Loucy (cell line): ENCODE results near the gene IRF2BP1.
A peak's percentile ranks its signal among the peaks of the same experiment; 100 is the strongest.

Experiments used
- H2AFZ ChIP-seq: fragments of 200-600 bp; sonication (generic); 2 replicates; pipeline ENCODE4 v1.6.0; 2016; ENCODE audit warnings: antibody characterized with exemption, mild to moderate bottlenecking, low read length, moderate library complexity
- H3F3A ChIP-seq: fragments of 200-600 bp; 2 replicates; pipeline ENCODE4 v1.6.0; 2016; ENCODE audit warnings: antibody characterized with exemption, low read depth, mild to moderate bottlenecking
- H3K27me3 ChIP-seq: fragments of 200-600 bp; sonication (generic); 2 replicates; pipeline ENCODE4 v1.6.1; 2014; ENCODE audit warnings: low read length, mild to moderate bottlenecking; ENCODE audit not compliant: insufficient read depth, poor library complexity, severe bottlenecking
- H3K36me3 ChIP-seq: fragments of 200-600 bp; sonication (generic); 2 replicates; pipeline ENCODE4 v1.6.1; 2016; ENCODE audit warnings: low read length; ENCODE audit not compliant: insufficient read depth
- H3K4me1 ChIP-seq: fragments of 200-600 bp; sonication (generic); 2 replicates; pipeline ENCODE4 v1.5.1; 2014; ENCODE audit warnings: low read length, mild to moderate bottlenecking; ENCODE audit not compliant: insufficient read depth, poor library complexity, severe bottlenecking
- H3K4me2 ChIP-seq: fragments of 200-600 bp; sonication (generic); 2 replicates; pipeline ENCODE4 v1.6.0; 2014; ENCODE audit warnings: antibody characterized with exemption, low read length, low read depth, mild to moderate bottlenecking; ENCODE audit not compliant: poor library complexity, severe bottlenecking
- H3K4me3 ChIP-seq: fragments of 200-600 bp; sonication (generic); 2 replicates; pipeline ENCODE4 v1.5.1; 2014; ENCODE audit warnings: low read length, mild to moderate bottlenecking, mixed read lengths; ENCODE audit not compliant: poor library complexity, severe bottlenecking
- H3K79me2 ChIP-seq: fragments of 200-600 bp; sonication (generic); 2 replicates; pipeline ENCODE4 v1.6.1; 2014; ENCODE audit warnings: low read length; ENCODE audit not compliant: insufficient read depth
- H3K9ac ChIP-seq: fragments of 200-600 bp; sonication (generic); 2 replicates; pipeline ENCODE4 v1.6.0; 2014; ENCODE audit warnings: mild to moderate bottlenecking, low read depth, low read length, moderate library complexity; ENCODE audit not compliant: poor library complexity, severe bottlenecking
- H3K9me2 ChIP-seq: fragments of 200-600 bp; sonication (generic); replicated peaks from 2 replicates; pipeline ENCODE4 v1.6.1; 2016; ENCODE audit warnings: low read depth, low read length, mixed read lengths
- H3K9me3 ChIP-seq: fragments of 200-600 bp; sonication (generic); 2 replicates; pipeline ENCODE4 v1.6.1; 2014; ENCODE audit warnings: mild to moderate bottlenecking, antibody characterized with exemption, low read length, low read depth; ENCODE audit not compliant: insufficient read depth
- H4K20me1 ChIP-seq: fragments of 200-600 bp; sonication (generic); 2 replicates; pipeline ENCODE4 v1.6.0; 2014; ENCODE audit warnings: antibody characterized with exemption, low read length, mild to moderate bottlenecking; ENCODE audit not compliant: insufficient read depth, poor library complexity, severe bottlenecking
- CTCF ChIP-seq: fragments of 200-600 bp; sonication (generic); conservative IDR thresholded peaks from 2 replicates; pipeline ENCODE4 v1.5.1; 2014; ENCODE audit warnings: mild to moderate bottlenecking, antibody characterized with exemption, low read length
- EZH2phosphoT487 ChIP-seq: fragments of 200-600 bp; IDR thresholded peaks from 2 replicates; pipeline ENCODE4 v1.6.1; 2018; ENCODE audit warnings: antibody characterized with exemption, mild to moderate bottlenecking, moderate library complexity, borderline replicate concordance

IRF2BP1 gene

GRCh38 chr19:45863840-45864628 lies 21.9 kb downstream of the IRF2BP1 start, which contains the start of gene FOXA3:
Gene FOXA3, plus strand, starts transcription at chr19:45864326. Its CDS starts 131 bp downstream, at chr19:45864457.
- no peak within 1 kb of the TSS for H3K9ac ChIP-seq
- peak within 1 kb of the TSS; percentile 55 for H3K4me3 ChIP-seq
- no peaks in the 10 kb centered on the region for H3K27me3 ChIP-seq
- no peaks in the 10 kb centered on the region for H3F3A ChIP-seq
- peaks cover 13% of the 10 kb centered on the region for H4K20me1 ChIP-seq
- TF ChIP-seq EZH2phosphoT487 = no peak
- peak; percentile 23; the same call in 1 of the 2 replicates for TF ChIP-seq CTCF
- H3K36me3 ChIP-seq = peaks cover 4% of the 10 kb centered on the region; the same call in 1 of the 2 replicates
- no peaks in the 10 kb centered on the region for H3K9me2 ChIP-seq
- H3K79me2 ChIP-seq = peaks cover 34% of the 10 kb centered on the region
- peak within 1 kb of the TSS; percentile 48 for H3K4me2 ChIP-seq
- peak within 1 kb of the TSS; percentile 76 for H2AFZ ChIP-seq
- no peaks in the 10 kb centered on the region for H3K9me3 ChIP-seq
- H3K4me1 ChIP-seq = peaks cover 9% of the 10 kb centered on the region

- peaks cover 13% of the 10 kb centered on the region for H4K20me1 ChIP-seq
- peak overlapping the region; percentile 48 for H3K4me2 ChIP-seq
- H3K9me3 ChIP-seq = no peaks in the 10 kb centered on the region
- H3K36me3 ChIP-seq = peaks cover 4% of the 10 kb centered on the region; the same call in 1 of the 2 replicates
- no peaks in the 10 kb centered on the region for H3F3A ChIP-seq
- peak overlapping the region; percentile 55 for H3K4me3 ChIP-seq
- H3K9ac ChIP-seq = no peak overlapping the region
- H3K27me3 ChIP-seq = no peaks in the 10 kb centered on the region
- peaks cover 9% of the 10 kb centered on the region for H3K4me1 ChIP-seq
- H3K79me2 ChIP-seq = peaks cover 37% of the 10 kb centered on the region
- H2AFZ ChIP-seq = peak overlapping the region; percentile 76
- TF ChIP-seq CTCF (no peak), EZH2phosphoT487 (no peak)
- no peaks in the 10 kb centered on the region for H3K9me2 ChIP-seq
Observed at GRCh38 chr19:45863335-45863839, 22.6 kb downstream of the IRF2BP1 start.

- no peak for TF ChIP-seq CTCF
- TF ChIP-seq EZH2phosphoT487 = no peak
- Histone ChIP-seq H3K36me3 (peaks cover 4% of the 10 kb centered on the region; the same call in 1 of the 2 replicates), H2AFZ (peak within 1 kb of the TSS; percentile 79), H3K9ac (peak within 1 kb of the TSS; percentile 85), H3K9me3 (no peaks in the 10 kb centered on the region), H3K9me2 (no peaks in the 10 kb centered on the region), H3K4me2 (peak within 1 kb of the TSS; percentile 74), H3K4me3 (peak within 1 kb of the TSS; percentile 81), H3K4me1 (peaks cover 9% of the 10 kb centered on the region), H3F3A (no peaks in the 10 kb centered on the region), H3K79me2 (peaks cover 37% of the 10 kb centered on the region), H4K20me1 (peaks cover 13% of the 10 kb centered on the region), H3K27me3 (no peaks in the 10 kb centered on the region)
Observed at GRCh38 chr19:45862564-45863334, 23.2 kb downstream of the IRF2BP1 start, which contains the start of gene SYMPK. Gene SYMPK, minus strand, starts transcription at chr19:45863147. Its CDS starts 8,652 bp downstream, at chr19:45854495.
